DND-41 (cell line): Measurements from ENCODE around the gene TXLNB.

ENCODE experiments used
- ATAC-seq: fragments of 200-7000 bp; cut with Tn5 transposase; 3 replicates; pipeline ENCODE4 v1.9.1; 2021; ENCODE audit warnings: low read depth; ENCODE audit not compliant: insufficient read depth
- DNase-seq: peaks from one replicate; pipeline ENCODE4 v3.0.0-alpha.2; 2020
- H2AFZ ChIP-seq: 2 replicates; pipeline ENCODE4 v1.6.0; 2012; ENCODE audit warnings: low read depth, low read length
- H3K27ac ChIP-seq: 2 replicates; pipeline ENCODE4 v1.5.1; 2012; ENCODE audit warnings: low read length, inconsistent platforms
- H3K27me3 ChIP-seq: fragments of 200-600 bp; sonication (generic); 2 replicates; pipeline ENCODE4 v1.6.0; 2012; ENCODE audit warnings: low read length, mild to moderate bottlenecking, inconsistent platforms; ENCODE audit not compliant: insufficient read depth, poor library complexity
- H3K36me3 ChIP-seq: 2 replicates; pipeline ENCODE4 v1.5.1; 2012; ENCODE audit warnings: low read length, inconsistent platforms; ENCODE audit not compliant: insufficient read depth
- H3K4me1 ChIP-seq: 2 replicates; pipeline ENCODE4 v1.5.1; 2012; ENCODE audit warnings: mild to moderate bottlenecking, low read length; ENCODE audit not compliant: insufficient read depth
- H3K4me2 ChIP-seq: 2 replicates; pipeline ENCODE4 v1.6.0; 2012; ENCODE audit warnings: mild to moderate bottlenecking, moderate library complexity, low read length, inconsistent platforms; ENCODE audit not compliant: insufficient read depth
- H3K4me3 ChIP-seq, 2 experiments: fragments of 200-600 bp in 1 of 2; shearing (Covaris generic) in 1 of 2; 2 replicates each; pipeline ENCODE4 v1.5.1; 2012 to 2016; ENCODE audit warnings: inconsistent platforms in 2 of 2, low read length in 2 of 2, mild to moderate bottlenecking in 2 of 2, low read depth in 1 of 2, moderate library complexity in 1 of 2
- H3K79me2 ChIP-seq: 2 replicates; pipeline ENCODE4 v1.6.0; 2012; ENCODE audit warnings: low read length, inconsistent platforms; ENCODE audit not compliant: insufficient read depth
- H3K9ac ChIP-seq: 2 replicates; pipeline ENCODE4 v1.6.0; 2012; ENCODE audit warnings: low read depth, mild to moderate bottlenecking, inconsistent platforms, low read length, moderate library complexity
- H3K9me3 ChIP-seq: 2 replicates; pipeline ENCODE4 v1.5.1; 2012; ENCODE audit warnings: low read length, moderate library complexity, mild to moderate bottlenecking, inconsistent platforms; ENCODE audit not compliant: insufficient read depth, severe bottlenecking
- H4K20me1 ChIP-seq: 2 replicates; pipeline ENCODE4 v1.6.0; 2012; ENCODE audit warnings: low read length; ENCODE audit not compliant: insufficient read depth
- CTCF ChIP-seq: IDR thresholded peaks from 2 replicates; pipeline ENCODE4 v1.5.1; 2012; ENCODE audit warnings: borderline replicate concordance, low read length, moderate library complexity, mild to moderate bottlenecking; ENCODE audit not compliant: poor library complexity, severe bottlenecking; ENCODE audit errors: extremely low read depth
- EZH2 ChIP-seq: IDR thresholded peaks from 3 replicates; pipeline ENCODE4 v1.6.1; 2012; ENCODE audit warnings: borderline replicate concordance, low read depth, mild to moderate bottlenecking, moderate library complexity, low read length, inconsistent platforms; ENCODE audit not compliant: severe bottlenecking

Gene TXLNB

GRCh38 chr6:139278190-139278589, 13.6 kb downstream of the TXLNB start:
- ATAC-seq, result no peak
- Histone ChIP-seq H4K20me1 (no peaks in the 10 kb centered on the region), H3K9me3 (no peaks in the 10 kb centered on the region), H3K4me2 (no peak overlapping the region), H3K27ac (no peak overlapping the region), H3K4me1 (peaks cover 17% of the 10 kb centered on the region), H3K79me2 (no peaks in the 10 kb centered on the region), H2AFZ (no peak overlapping the region), H3K9ac (no peak overlapping the region), H3K36me3 (no peaks in the 10 kb centered on the region), H3K27me3 (no peaks in the 10 kb centered on the region), H3K4me3 (no peak overlapping the region)
- DNase-seq, result no peak
- no peak for TF ChIP-seq EZH2
- TF ChIP-seq CTCF, result no peak

GRCh38 chr6:139277587-139277986, 14.2 kb downstream of the TXLNB start:
- no peaks in the 10 kb centered on the region for H3K9me3 ChIP-seq
- no peak overlapping the region for H3K9ac ChIP-seq
- peaks cover 17% of the 10 kb centered on the region for H3K4me1 ChIP-seq
- H3K4me2 ChIP-seq, result no peak overlapping the region
- H3K4me3 ChIP-seq, result no peak overlapping the region
- DNase-seq (no peak), ATAC-seq (no peak)
- H3K79me2 ChIP-seq, result no peaks in the 10 kb centered on the region
- no peak for TF ChIP-seq CTCF
- TF ChIP-seq EZH2, result no peak
- H2AFZ ChIP-seq, result no peak overlapping the region
- no peaks in the 10 kb centered on the region for H4K20me1 ChIP-seq
- no peaks in the 10 kb centered on the region for H3K27me3 ChIP-seq
- no peak overlapping the region for H3K27ac ChIP-seq
- no peaks in the 10 kb centered on the region for H3K36me3 ChIP-seq

- Histone ChIP-seq H3K9me3 (no peaks in the 10 kb centered on the region), H3K79me2 (no peaks in the 10 kb centered on the region), H3K27ac (no peak overlapping the region), H3K4me2 (no peak overlapping the region), H3K4me3 (no peak overlapping the region), H4K20me1 (no peaks in the 10 kb centered on the region), H3K9ac (no peak overlapping the region), H3K27me3 (no peaks in the 10 kb centered on the region), H3K4me1 (peaks cover 17% of the 10 kb centered on the region), H2AFZ (no peak overlapping the region), H3K36me3 (no peaks in the 10 kb centered on the region)
- no peak for TF ChIP-seq EZH2
- no peak for TF ChIP-seq CTCF
- ATAC-seq (no peak), DNase-seq (no peak)
Observed at GRCh38 chr6:139277161-139277560, 14.6 kb downstream of the TXLNB start.
